NB4 (cell line): ENCODE results near the gene RBPJL.

Source experiments
- POLR2A ChIP-seq: IDR thresholded peaks from 2 replicates; pipeline ENCODE4 v1.6.1; 2011; ENCODE audit warnings: mild to moderate bottlenecking; ENCODE audit not compliant: insufficient read length; ENCODE audit errors: extremely low read depth
- TF ChIP-seq, protein P1 (sequence below): IDR thresholded peaks from one replicate; pipeline ENCODE4 v1.5.1; 2012; ENCODE audit warnings: low read depth, low read length
- TF ChIP-seq, protein P2 (sequence below): IDR thresholded peaks from 2 replicates; pipeline ENCODE4 v1.6.1; 2011; ENCODE audit warnings: low read depth, low read length

DNA sequence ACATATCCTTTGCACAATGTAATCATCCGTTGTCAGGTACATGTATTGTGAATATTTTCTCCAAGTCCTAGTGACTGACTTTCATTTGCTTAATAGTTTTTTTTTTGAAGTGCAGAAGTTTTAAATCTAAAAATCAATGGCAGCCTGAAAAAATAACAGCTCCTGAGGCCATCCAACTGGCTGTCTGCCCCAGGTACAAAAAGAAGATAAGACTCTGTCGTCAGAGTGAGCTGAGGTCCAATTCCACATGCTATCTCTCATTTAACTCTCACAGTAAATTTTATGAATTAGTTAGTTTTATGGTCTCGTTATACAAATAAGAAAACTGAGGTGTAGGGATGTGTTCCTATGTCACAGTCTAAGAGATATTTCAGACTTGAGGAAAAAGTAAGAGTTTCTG lies 31.3 kb upstream of the RBPJL start:
- TF ChIP-seq, protein P1, sequence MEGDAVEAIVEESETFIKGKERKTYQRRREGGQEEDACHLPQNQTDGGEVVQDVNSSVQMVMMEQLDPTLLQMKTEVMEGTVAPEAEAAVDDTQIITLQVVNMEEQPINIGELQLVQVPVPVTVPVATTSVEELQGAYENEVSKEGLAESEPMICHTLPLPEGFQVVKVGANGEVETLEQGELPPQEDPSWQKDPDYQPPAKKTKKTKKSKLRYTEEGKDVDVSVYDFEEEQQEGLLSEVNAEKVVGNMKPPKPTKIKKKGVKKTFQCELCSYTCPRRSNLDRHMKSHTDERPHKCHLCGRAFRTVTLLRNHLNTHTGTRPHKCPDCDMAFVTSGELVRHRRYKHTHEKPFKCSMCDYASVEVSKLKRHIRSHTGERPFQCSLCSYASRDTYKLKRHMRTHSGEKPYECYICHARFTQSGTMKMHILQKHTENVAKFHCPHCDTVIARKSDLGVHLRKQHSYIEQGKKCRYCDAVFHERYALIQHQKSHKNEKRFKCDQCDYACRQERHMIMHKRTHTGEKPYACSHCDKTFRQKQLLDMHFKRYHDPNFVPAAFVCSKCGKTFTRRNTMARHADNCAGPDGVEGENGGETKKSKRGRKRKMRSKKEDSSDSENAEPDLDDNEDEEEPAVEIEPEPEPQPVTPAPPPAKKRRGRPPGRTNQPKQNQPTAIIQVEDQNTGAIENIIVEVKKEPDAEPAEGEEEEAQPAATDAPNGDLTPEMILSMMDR, result no peak
- no peak for TF ChIP-seq POLR2A
- TF ChIP-seq, protein P2, sequence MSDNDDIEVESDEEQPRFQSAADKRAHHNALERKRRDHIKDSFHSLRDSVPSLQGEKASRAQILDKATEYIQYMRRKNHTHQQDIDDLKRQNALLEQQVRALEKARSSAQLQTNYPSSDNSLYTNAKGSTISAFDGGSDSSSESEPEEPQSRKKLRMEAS, result no peak
